HG02571 (cell line): ENCODE data around the gene SCAPER.
"Not testable (repeated sequence)": the region's sequence is repeated elsewhere in the genome, so short reads cannot be mapped to it uniquely, and the experiment has no call there.

Experiments used
- ATAC-seq: cut with Tn5 transposase; IDR thresholded peaks from one replicate; pipeline ENCODE4 v1.9.1; 2021; ENCODE audit warnings: mild to moderate bottlenecking, moderate library complexity; ENCODE audit not compliant: unreplicated experiment

The SCAPER gene

GRCh38 chr15:76905855-76906254, 715 bp upstream of the SCAPER start:
- ATAC-seq: no peak

GRCh38 chr15:76904461-76905012, 603 bp downstream of the SCAPER start:
- peak; percentile 19 for ATAC-seq

DNA sequence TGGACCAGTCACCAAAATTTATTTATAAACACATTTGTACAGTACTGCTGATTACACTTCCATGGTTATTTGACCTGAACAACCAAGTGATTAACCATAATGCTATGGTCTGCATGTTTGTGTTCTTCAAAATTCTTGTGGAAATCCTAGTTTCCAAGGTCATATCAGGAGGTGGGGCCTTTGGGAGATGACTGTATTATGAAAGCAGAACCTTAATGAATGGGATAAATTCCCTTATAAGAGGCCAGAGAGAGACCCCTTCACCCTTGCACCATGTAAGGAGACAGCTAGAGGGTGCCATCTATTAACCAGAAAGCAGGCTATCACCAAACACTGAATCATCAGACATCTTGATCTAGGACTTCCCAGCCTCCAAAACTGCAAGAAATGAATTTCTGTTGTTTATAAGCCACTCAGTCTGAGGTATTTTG, 1.9 kb downstream of the SCAPER start:
- ATAC-seq: no peak

DNA sequence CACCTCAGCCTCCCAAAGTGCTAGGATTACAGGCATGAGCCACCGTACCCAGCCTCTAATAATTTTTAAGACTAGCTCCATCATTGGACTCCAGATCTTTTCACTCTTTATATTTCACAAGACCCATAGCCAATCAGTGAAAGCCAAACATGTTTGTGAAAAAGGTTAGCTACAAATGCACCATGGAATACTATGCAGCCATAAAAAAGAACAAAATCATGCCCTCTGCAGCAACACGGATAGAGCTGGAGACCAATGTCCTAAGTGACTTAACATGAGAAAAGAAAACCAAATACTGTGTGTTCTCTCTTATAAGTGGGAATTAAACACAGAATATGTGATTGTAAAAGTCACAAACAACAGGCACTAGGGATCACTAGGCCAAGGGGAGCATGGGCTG, 3.2 kb downstream of the SCAPER start:
- ATAC-seq: no peak

GRCh38 chr15:76899931-76900310, 5.2 kb downstream of the SCAPER start:
- not testable (repeated sequence) for ATAC-seq

- not testable (repeated sequence) for ATAC-seq
These were observed 5.8 kb downstream of the SCAPER start for GRCh38 chr15:76899176-76899930.

- ATAC-seq: no peak
These were observed 7.0 kb downstream of the SCAPER start for GRCh38 chr15:76898102-76898501.

DNA sequence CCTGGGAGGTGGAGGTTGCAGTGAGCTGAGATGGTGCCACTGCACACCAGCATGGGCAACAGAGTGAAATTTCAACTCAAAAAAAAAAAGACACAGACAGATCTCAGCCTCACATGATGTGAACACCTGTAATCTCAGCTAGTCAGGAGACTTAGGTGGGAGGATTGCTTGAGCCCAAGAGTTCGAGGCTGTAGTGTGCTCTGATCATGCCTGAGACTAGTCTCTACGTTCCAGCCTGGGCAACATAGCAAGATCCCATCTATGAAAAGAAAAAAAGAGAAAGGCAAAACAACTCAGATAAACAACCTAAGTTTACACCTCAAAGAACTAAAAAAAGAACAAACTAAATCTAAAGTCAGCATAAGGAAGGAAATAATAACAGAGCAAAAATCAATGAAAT, 11.0 kb downstream of the SCAPER start:
- ATAC-seq: no peak

DNA sequence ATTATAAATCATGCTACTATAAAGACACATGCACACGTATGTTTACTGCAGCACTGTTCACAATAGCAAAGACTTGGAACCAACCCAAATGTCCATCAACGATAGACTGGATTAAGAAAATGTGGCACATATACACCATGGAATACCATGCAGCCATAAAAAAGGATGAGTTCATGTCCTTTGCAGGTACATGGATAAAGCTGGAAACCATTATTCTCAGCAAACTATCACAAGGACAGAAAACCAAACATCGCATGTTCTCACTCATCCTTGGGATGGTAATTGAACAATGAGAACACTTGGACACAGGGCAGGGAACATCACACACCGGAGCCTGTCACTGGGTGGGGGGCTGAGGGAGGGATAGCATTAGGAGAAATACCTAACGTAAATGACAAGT, 12.3 kb downstream of the SCAPER start:
- not testable (repeated sequence) for ATAC-seq

- not testable (repeated sequence) for ATAC-seq
These were observed 17.6 kb downstream of the SCAPER start for GRCh38 chr15:76887280-76888141.

- ATAC-seq: no peak
These were observed 19.9 kb downstream of the SCAPER start for GRCh38 chr15:76885212-76885611.

DNA sequence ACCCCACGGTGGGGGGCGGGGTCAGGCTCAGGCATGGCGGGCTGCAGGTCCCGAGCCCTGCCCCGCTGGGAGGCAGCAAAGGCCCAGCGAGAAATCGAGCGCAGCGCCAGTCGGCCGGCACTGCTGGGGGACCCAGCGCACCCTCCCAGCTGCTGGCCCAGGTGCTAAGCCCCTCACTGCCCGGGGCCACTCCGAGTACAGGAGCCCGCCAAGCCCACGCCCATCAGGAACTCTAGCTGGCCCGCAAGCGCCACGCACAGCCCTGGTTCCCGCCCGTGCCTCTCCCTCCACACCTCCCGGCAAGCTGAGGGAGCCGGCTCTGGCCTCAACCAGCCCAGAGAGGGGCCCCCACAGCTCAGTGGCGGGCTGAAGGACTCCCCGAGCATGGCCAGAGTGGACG, 29.2 kb downstream of the SCAPER start:
- ATAC-seq: no peak

- not testable (repeated sequence) for ATAC-seq
These were observed 32.1 kb downstream of the SCAPER start for GRCh38 chr15:76873066-76873465.

DNA sequence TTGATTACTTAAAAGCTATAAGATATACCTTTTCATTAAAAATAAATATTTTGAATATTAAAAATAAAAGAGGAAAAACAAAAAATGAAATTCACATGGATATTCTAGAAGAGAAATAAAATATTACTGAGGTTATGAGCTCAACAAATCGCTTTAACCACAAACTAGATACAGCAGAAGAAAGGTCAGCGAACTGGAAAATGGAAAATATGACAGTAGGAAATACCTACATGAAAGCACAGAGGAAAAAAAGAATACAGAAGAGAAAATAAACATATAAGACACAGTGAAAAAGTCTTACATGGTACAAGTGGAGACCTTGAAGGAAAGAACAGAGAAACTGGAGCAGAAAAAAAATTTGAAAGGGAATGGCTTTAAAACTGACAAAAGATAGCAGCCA, 33.2 kb downstream of the SCAPER start:
- ATAC-seq: no peak

- ATAC-seq: no peak
These were observed 36.4 kb downstream of the SCAPER start for GRCh38 chr15:76868740-76869139.

GRCh38 chr15:76866716-76867321, 38.3 kb downstream of the SCAPER start:
- ATAC-seq: no peak

DNA sequence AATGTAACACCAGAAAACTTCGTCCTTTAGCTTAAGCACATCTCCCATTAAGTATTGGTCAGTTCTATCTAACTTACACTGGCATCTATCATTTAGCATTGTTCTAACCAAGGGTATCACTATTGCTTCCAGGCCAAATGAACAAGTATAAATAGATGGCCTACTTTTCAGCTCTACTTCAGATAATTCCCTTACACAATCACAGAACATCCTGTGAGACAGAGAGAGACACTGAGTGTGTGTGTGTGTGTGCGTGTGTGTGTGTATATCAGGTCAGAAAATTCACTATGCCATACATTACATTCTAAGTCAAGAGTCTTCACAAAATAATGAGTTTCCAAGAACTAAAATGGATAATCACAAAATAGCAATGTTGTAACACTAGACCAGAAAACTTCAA, 39.1 kb downstream of the SCAPER start:
- ATAC-seq: no peak

DNA sequence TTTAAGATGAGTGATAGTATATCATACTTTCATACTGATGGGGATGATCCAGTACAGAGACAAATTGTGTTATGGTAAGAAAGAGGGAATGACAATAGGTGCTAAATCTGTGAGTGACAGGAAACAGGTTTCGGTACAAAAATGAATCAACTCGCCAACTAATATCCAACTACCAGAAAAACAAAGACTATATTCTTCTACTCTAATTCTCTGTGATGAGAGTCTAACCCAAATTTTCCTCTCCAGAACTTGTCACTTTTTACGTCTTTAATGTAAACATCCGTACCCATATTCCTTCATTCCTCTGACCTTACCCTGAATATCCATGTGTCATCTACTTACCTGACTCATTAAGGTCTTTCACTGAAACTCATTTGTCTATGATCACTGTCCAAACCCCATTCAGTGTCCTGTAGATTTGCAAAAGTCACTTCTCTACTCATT, 39.6 kb downstream of the SCAPER start:
- ATAC-seq: no peak

- ATAC-seq: no peak
These were observed 40.6 kb downstream of the SCAPER start for GRCh38 chr15:76864586-76864985.

GRCh38 chr15:76863693-76864092, 41.4 kb downstream of the SCAPER start:
- ATAC-seq: no peak

DNA sequence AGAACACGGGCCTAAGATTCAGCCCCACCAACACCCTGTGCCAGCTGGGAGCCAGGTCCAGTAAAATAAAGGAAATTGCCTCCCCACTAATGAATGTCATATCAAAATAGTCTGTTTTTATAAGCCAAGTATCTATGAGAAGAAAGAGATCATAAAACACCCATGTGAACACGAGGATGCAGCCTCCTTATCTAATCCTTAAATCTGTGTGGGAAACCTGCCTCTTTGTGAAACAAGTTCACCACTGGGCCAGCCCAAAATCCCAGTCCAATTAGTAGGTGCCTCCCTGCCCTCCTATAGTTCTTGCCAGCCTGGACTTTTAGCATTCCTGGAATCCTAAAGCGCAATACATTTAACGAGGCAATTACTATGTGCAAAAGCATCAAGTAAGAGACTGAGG, 42.0 kb downstream of the SCAPER start:
- no peak for ATAC-seq
